AG10803 (cell line): ENCODE data around the gene EDN2.
A peak's percentile ranks its signal among the peaks of the same experiment; 100 is the strongest.

Source experiments
- DNase-seq: peaks from one replicate; pipeline ENCODE4 v3.0.0; 2010; ENCODE audit warnings: low read depth
- H3K4me3 ChIP-seq: 2 replicates; pipeline ENCODE4 v1.5.1; 2011; ENCODE audit warnings: mild to moderate bottlenecking, low read length, control low read depth
- TF ChIP-seq, protein P1 (sequence below): conservative IDR thresholded peaks from 2 replicates; pipeline ENCODE4 v1.5.1; 2011; ENCODE audit warnings: mild to moderate bottlenecking, low read length, control low read depth, inconsistent platforms

Gene EDN2

GRCh38 chr1:41435570-41436178 lies 48.8 kb downstream of the EDN2 start:
- no peak for DNase-seq
- no peak overlapping the region for H3K4me3 ChIP-seq
- TF ChIP-seq, protein P1, sequence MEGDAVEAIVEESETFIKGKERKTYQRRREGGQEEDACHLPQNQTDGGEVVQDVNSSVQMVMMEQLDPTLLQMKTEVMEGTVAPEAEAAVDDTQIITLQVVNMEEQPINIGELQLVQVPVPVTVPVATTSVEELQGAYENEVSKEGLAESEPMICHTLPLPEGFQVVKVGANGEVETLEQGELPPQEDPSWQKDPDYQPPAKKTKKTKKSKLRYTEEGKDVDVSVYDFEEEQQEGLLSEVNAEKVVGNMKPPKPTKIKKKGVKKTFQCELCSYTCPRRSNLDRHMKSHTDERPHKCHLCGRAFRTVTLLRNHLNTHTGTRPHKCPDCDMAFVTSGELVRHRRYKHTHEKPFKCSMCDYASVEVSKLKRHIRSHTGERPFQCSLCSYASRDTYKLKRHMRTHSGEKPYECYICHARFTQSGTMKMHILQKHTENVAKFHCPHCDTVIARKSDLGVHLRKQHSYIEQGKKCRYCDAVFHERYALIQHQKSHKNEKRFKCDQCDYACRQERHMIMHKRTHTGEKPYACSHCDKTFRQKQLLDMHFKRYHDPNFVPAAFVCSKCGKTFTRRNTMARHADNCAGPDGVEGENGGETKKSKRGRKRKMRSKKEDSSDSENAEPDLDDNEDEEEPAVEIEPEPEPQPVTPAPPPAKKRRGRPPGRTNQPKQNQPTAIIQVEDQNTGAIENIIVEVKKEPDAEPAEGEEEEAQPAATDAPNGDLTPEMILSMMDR = no peak

- no peak overlapping the region for H3K4me3 ChIP-seq
- DNase-seq = no peak
- TF ChIP-seq, protein P1 = no peak
Observed at GRCh38 chr1:41434748-41435449, 49.6 kb downstream of the EDN2 start.

GRCh38 chr1:41434306-41434705 lies 50.2 kb downstream of the EDN2 start:
- TF ChIP-seq, protein P1 = no peak
- no peak overlapping the region for H3K4me3 ChIP-seq
- no peak for DNase-seq

DNA sequence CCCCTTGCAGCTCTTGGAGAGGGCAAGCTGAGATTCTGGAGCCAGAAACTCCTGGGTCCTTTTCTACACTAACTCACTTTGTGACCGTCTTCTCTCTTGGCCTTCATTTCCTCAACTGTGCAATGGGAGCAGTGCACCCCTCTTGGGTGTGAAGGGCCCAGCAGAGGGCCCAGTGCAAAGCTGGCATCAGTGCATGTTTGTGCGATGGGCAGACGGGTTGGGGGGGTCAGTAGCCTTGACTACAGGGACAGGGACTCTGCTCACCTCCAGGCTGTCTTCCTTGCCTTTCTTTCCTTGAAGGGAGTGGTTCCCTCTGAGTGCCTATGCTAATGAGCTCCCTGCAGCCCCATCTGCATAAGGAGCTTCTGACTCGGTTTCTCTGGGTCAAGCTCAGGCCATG lies 51.0 kb downstream of the EDN2 start:
- TF ChIP-seq, protein P1 = no peak
- DNase-seq = no peak
- no peak overlapping the region for H3K4me3 ChIP-seq

DNA sequence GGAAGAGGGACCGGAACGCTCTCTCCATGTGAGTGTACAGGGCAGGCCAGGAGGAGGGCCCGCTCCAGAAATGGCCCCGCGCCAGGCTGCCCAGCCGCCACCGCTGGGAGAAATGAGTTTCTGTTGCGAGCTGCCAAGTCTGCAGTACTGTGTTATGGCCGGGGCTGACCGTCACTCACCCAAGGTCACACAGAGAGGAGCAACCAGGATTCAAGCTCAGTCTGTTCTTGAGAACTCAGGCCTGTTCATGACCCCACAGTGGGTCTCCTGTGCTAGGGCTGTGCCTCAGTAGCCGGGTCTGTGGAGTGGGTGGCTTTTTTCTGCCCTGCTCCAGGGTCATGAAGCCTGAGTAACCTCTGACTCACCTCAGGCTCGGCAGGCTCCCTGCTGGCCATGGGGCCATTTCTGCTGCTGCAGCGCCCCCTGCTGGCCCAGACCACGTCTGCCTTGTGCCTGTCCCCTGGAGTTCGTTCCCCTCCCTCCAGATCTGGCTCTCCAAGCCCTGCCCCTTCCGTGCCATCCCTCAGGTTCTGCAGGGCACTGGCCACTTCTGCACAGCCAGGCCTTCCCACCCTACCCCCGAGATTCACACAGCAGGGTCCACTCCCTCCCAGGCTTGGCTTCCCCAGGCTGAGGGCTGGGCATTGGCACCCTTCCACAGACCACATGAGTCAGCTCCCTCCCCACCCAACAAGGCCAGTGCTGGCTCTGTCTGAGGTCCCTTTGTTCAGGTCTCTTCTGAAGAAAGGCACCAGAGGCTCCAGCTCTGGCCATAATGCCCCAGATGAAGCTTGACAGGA lies 51.8 kb downstream of the EDN2 start:
- TF ChIP-seq, protein P1 = peak; percentile 90
- no peak overlapping the region for H3K4me3 ChIP-seq
- DNase-seq = peak; percentile 77

DNA sequence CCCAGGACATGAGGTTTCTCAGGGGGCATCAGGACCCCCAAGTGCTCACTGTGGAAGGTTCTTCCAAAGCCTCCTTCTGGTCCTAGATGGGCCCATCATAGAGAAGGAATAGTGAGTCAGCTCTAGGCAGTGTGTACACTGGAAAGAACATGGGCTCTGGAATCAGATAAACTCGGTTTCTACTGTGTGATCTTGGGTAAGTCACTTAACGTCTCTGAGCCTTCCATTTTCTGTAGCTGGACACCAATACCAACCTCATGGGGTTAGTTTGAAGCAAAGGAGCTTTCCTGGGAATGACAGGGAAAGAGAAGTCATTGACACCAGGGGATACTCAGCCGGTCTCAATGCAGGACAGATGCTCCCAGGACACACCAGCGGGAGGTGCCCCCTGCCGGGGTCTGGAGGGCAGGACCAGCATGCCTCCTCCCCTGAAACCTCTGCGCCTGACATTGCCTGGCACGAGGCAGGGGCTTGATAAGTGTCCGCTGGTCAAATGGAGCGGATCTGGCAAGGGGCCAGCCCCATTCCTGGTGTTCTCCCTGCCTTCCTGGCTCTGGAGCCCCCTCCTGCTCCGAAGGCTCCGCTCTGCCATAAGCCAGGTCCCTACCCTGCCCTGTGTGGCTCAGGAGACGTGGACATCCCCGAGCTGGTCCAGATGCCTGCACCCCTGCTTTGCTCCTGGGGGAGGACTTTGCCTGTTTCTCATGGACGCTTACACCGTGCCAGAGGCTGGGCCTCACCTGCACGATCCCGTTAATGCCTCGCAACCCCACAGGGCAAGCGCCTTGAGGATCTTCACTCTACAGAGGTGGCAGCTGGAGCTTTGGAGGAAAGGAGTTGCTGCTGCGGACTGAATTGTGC lies 52.8 kb downstream of the EDN2 start:
- TF ChIP-seq, protein P1 = no peak

More for the DNA sequence above, 52.8 kb downstream of the EDN2 start:
- H3K4me3 ChIP-seq = no peak overlapping the region
- DNase-seq = no peak
